H54 (cell line): ENCODE measurements around the gene ZBTB49.

Experiments
- DNase-seq: peaks from one replicate; pipeline ENCODE4 v3.0.0; 2011; ENCODE audit warnings: low spot score, mixed read lengths; ENCODE audit not compliant: insufficient read length
- FAIRE-seq: peaks from 3 replicates; lab custom pipeline; 2011; peaks lifted over from hg19 to GRCh38; lab: Jason Lieb, UNC
- POLR2A ChIP-seq: IDR thresholded peaks from 2 replicates; pipeline ENCODE4 v1.6.1; 2011; ENCODE audit warnings: low read depth, mild to moderate bottlenecking, low read length

The ZBTB49 gene

DNA sequence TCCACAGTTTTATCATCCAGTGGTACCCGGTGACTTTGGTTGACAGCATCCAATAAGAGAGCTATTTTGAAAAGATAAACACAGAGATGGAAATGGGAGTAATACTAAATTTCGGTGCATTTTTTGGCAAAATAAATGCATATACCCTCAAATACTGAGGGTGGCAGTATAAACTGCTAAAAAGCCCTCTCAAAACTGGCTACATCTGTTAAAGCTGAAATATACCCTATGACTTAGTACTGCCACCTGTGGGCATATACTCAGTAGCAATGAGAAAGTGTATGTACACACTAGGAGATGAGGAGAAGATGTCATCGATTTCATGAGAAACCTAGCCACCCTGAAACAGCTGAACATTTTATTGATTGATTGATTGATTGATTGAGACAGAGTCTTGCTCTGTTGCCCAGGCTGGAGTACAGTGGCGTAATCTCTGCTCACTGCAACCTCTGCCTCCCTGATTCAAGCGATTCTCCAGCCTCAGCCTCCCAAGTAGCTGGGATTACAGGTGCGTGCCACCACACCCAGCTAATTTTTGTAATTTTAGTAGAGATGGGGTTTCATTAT, 29.8 kb upstream of the ZBTB49 start:
- peak; percentile 11 for FAIRE-seq
- peak; percentile 34 for DNase-seq
- TF ChIP-seq POLR2A, result no peak

- DNase-seq (no peak), FAIRE-seq (no peak)
- no peak for TF ChIP-seq POLR2A
These were observed 22.1 kb upstream of the ZBTB49 start for GRCh38 chr4:4267981-4268380.

DNA sequence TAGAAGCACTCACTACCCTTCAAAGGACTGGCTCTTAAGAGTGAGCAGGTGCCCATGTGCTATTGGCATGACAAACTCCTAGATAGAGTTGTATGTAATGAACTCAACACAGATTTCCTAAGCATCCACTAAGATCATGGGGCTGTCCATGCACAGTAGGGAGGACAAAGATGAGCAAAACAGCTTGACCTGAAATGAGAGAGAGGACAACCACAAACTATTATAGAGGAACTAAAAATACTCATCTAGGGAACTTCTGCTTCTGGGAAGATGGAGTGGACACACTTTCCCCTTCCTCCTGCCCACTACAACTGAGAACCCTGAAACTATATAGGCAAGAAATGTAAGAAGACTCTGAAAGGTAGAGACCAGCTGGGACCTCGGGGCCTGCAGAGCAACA, 21.3 kb upstream of the ZBTB49 start:
- DNase-seq (no peak), FAIRE-seq (no peak)

DNA sequence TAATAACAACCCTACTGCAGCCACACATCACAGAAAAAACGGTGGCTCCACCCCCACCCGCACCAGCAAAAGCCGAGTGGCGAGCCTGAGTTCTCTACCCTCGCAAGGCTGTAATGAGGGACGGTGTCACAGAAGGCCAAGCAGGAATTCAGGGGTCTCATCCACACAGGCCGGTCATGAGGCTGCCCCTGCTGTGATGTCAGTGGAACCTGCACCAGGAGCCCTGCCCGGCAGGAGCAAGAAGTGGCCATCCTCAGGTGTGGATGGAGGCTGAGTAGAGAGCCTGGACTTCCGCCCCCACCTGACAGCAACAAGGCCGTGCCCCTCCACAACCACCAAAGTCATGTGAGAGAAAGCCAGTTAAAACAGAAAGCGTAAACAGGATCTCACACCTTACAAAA, 20.7 kb upstream of the ZBTB49 start:
- FAIRE-seq, result no peak
- DNase-seq, result no peak
- no peak for TF ChIP-seq POLR2A

More for the DNA sequence above, 21.3 kb upstream of the ZBTB49 start:
- TF ChIP-seq POLR2A, result no peak

DNA sequence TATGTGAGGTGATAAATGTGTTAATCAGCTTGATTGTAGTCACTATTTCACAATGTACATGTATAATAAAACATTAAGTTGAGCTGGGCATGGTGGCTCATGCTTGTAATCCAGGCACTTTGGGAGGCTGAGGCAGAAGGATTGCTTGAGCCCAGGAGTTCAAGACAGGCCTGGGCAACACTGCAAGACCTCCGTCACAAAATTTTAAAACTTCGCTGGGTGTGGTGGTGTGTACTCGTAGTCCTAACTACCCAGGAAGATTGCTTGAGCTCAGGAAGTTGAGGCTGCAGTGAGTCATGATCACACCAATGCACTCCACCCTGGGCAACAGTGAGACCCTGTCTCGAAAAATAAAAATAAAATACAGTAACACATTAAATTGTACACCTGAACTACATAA, 20.2 kb upstream of the ZBTB49 start:
- no peak for DNase-seq
- peak; percentile 65 for FAIRE-seq
- no peak for TF ChIP-seq POLR2A

GRCh38 chr4:4270529-4270928, 19.5 kb upstream of the ZBTB49 start:
- no peak for FAIRE-seq

DNA sequence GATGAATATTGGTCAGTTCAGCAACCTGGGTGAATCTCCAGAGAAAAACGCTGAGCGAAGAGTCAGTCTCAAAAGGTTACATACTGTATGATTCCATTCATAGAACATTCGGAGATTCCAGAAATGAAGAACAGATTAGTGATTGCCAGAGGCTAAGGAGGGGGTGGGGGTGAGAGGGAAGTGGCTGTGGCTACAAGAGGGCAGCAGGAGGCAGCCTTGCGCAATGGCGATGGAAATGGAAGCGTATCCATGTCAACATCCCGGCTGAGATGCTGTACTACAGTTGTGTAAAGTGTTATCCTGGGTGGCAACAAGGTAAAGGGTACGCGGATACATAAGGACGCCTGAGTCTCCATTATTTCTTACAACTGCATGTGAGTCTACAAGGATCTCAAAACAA, 18.1 kb upstream of the ZBTB49 start:
- no peak for FAIRE-seq
- no peak for TF ChIP-seq POLR2A
- no peak for DNase-seq

More at GRCh38 chr4:4270529-4270928, 19.5 kb upstream of the ZBTB49 start:
- no peak for TF ChIP-seq POLR2A
- DNase-seq, result no peak

DNA sequence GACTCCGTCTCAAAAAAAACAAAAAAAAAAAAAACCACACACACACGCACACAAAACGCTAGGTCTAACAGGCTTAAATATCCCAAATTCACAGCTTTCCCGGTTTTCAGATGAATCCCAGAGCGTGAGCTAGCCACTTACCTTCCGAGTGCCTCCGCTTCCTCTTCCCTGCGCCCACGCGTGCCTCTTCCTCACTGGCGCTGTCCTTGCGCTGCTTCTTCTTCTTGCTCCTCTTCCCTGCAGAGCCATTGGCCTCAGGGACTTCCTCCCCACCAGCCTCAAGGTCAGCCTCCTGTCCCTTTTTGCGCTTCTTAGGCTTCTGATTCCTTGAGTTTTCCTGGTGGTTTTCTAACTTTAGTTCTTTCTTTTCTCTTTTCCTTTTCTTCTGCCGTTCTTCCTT, 15.8 kb upstream of the ZBTB49 start:
- no peak for TF ChIP-seq POLR2A
- DNase-seq (no peak), FAIRE-seq (no peak)

- TF ChIP-seq POLR2A, result no peak
- FAIRE-seq, result no peak
- no peak for DNase-seq
These were observed 12.5 kb upstream of the ZBTB49 start for GRCh38 chr4:4277531-4277930.

GRCh38 chr4:4281787-4282186, 8.3 kb upstream of the ZBTB49 start:
- TF ChIP-seq POLR2A, result no peak

DNA sequence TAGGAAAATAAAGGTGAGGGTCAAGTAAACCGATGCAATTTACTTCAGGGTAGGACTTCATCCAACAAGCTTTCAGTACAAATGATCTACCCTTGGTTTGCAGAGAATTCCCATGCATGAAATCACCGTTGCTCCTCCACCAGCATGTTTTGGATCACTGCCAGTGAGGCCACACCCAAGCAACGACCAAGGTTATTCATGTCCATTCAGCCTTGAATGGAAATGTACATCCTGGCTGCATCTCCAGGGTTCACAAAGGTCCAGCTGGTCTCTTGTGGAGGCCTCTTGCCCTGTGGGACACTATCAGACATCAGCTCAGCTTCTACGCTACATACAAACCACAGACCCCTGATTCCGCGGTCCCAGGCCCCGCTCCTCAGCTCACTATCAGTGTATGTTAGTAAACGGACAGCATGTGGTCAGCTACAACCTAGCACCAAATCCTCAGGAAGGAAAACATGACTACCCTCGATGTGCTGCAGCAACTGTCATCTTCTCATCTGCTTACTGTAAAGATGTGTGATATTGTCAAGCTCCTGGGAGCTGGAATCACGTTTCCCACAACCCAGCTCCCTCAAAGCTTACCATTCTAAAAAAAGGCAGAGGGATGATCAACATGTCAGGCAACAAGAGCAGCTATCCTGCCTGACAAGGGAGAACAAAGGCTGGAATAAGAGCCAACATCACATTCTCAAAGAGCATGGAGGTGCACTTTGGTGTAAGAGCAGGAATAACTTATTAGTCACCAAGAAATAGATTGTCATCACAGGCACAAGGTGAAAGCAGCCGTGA, 5.0 kb upstream of the ZBTB49 start:
- FAIRE-seq (no peak), DNase-seq (peak; percentile 23)
- TF ChIP-seq POLR2A, result no peak

More at GRCh38 chr4:4281787-4282186, 8.3 kb upstream of the ZBTB49 start:
- no peak for FAIRE-seq
- no peak for DNase-seq

DNA sequence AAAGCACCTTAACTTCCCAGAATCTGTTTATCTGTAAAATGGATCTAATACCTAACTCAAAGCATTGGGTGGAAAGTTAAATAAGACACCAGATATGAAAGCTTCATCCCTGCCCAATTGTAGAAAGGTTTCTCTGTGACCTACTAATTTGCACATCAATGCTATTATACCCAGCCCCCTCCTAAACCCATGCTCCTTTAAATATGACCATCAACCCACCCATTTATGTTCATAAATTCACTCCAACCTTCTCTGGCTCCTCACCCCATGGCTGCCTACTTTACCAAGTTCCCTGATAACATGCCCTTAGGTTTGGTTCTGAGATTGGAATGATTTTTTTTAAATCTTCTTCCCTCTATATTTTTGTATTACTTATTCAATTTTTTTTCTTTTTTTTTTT, 2.0 kb upstream of the ZBTB49 start:
- FAIRE-seq (no peak), DNase-seq (no peak)
- TF ChIP-seq POLR2A, result no peak

- FAIRE-seq (no peak), DNase-seq (no peak)
- no peak for TF ChIP-seq POLR2A
These were observed 996 bp upstream of the ZBTB49 start for GRCh38 chr4:4289055-4289454.

- FAIRE-seq (no peak), DNase-seq (no peak)
- no peak for TF ChIP-seq POLR2A
These were observed 482 bp upstream of the ZBTB49 start for GRCh38 chr4:4289597-4289940.

- no peak for DNase-seq
- no peak for FAIRE-seq
- TF ChIP-seq POLR2A, result no peak
These were observed 3.2 kb downstream of the ZBTB49 start for GRCh38 chr4:4293279-4293678.
